ENCODE data around the gene NOC4L.
A peak's percentile ranks its signal among the peaks of the same experiment; 100 is the strongest.
"Not testable (repeated sequence)": the region's sequence is repeated elsewhere in the genome, so short reads cannot be mapped to it uniquely, and the experiment has no call there.

NOC4L gene

DNA sequence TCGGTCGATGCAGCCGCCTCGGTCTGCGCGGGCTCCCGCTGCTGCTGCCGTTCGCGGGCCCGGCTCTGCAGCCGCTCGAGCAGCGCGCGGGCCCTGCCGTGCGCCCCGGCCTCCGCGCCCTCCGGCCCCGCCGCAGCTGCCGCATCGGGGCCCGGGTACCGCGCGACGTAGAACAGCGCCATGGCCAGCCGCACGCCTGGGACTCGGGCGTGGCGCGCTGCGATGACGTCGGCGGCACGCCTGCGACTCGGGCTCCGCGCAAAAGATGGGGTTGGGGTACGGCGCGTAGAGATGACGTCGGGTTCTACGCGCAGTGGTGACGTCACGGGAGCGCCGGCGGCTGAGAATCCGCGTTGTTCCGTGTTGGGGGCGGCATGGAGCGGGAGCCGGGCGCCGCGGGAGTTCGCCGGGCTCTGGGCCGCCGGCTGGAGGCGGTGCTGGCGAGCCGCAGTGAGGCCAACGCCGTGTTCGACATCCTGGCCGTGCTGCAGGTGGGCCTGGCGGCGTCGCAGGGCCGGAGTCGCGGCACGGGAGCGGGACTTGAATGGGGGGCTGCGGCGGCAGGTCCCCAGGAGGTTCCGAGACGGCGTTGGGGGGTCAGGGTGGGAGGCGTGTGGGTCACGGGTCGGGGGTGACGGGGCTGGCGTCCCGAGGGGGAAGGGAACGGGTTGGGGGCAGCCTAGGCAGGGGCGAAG is at the start of gene NOC4L, which contains the start of gene DDX51:
Gene NOC4L, plus strand, starts transcription at position 343 of the 695 bp plus-strand sequence. Its CDS starts 32 bp downstream, at position 375.
Gene DDX51, minus strand, starts transcription at position 205 of the 695 bp plus-strand sequence. Its CDS starts 23 bp downstream, at position 182.
- peak; percentile 68 to 86 for DNase-seq

DNA sequence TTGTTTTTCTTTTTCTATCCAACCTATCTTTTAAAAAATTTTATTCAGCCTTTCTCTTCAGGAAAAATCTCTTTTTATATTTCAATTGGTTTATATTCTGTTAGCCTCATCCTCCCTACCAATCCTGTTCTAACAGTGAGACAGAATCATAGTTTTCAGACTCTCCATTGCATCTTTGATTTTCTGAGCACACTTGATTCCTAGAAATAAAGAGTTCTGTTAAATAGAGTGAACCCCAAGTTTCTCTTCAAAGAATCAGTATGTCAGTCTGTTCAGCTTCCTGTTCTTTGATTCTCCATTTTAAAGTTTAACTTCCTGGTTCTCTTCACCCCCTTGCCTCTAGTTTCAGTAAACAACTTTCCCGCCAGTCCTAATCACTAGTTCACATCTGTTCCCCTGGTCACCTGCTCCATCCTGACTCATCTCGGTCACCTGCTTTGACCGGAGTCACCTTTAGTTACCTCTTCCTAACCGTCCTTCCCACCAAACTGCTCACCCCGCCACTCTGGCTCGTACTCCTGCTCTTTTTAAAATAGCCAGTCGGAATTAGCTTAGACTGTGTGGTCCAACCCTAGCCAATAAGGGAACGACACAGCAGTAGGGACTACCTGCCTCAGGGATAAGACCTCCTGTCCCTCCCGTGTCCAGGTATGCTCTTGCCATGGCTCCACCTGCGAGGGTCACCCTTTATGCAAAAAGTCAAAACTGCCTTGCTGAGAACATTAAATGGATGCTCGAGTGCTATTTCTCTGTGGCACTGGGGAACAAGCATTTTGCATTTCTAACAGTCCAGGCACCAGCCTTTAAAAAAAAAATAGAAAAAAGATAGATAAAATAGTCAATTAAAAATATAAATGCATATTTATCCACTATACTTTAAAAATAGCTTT is 48.5 kb upstream of the NOC4L start:
- DNase-seq = no peak

DNA sequence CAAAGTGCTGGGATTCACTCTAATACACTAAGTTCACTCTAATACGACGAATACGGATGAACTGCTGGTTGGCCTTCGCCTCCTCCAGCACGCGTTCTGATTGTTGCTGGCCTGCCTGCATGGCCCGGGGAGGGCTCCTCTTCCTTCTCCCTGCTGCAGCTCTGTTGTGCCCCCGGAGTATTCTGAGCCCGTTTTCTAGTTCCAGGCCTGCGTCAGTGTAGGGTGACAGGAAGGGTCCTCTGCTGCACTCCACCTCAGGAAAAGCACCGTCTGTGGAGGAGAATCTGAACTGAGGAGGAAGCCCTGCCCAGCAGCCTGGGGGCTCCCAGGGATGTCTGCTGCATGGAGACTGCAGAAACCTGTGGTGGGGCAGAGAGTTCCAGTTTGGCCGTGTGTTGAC is 44.5 kb upstream of the NOC4L start:
- DNase-seq = no peak

DNA sequence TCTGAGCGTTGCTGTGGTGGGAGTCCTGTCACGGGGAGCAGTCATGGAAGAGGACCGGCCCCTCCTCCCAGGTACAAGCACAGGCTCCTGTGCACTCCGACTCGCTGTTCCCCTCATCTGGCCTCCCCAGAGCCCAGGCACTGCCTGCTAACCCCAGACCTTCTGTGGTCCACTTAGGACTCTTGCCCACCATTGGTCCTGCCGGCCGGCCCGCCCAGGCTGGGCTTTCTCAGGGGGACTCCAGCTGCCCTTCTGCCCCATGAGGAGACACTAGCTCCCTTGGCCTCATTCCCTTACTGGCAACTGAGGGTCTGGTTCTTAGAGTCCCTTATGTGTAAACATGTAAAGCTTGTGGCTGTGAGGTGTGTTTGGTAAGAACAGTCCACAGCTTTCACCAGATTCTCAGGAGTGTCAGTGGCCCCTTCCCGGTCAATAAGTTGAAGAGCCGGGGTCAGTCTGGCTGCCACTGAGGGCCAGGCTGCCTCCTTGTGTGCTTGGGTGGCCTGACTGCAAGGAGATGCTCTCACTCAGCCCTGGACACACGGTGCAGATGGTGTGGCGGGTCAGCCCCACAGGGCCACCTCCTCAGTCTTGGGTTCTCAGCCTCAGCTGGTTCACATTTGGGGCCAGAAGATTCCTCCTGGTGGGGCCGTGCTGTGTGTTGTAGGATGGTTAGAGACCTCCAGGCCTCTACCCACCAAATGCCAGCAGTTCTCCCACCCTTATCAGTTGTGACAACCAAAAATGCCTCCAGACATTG is 43.8 kb upstream of the NOC4L start:
- DNase-seq = no peak

DNA sequence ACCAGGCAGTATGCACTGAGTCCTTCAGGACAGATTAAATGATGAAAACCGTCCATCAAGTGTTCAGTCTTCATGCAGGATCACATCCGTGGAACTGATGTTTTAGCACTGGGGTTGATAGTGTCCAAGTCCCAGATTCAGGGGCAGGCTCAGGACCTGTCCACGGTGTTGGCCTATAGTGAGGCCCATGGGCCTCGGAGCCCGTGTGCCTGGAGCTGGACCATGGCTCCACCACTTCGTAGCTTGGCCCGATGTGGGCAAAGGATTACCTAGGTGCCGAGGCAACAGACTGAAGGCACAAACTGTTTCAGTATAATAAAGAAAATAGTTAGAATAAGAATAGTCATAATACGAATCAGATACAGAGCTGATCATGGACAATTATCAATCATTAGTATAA is 42.0 kb upstream of the NOC4L start:
- no peak for DNase-seq

DNA sequence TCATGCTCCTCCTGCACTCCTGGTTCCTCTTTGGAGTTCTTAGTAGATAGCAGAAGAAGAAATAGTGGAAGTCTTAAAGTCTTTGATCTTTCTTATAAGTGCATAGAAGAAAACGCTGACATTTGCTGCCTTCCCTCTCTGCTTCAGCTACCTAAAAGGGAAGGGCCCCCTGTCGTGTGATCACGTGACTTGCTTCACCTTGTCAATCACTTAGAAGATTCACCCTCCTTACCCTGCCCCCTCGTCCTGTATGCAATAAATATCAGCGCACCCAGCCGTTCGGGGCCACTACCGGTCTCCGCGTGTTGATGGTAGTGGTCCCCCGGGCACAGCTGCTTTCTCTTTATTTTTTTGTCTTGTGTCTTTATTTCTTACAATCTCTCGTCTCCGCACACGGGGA is 41.2 kb upstream of the NOC4L start:
- DNase-seq = not testable (repeated sequence)

DNA sequence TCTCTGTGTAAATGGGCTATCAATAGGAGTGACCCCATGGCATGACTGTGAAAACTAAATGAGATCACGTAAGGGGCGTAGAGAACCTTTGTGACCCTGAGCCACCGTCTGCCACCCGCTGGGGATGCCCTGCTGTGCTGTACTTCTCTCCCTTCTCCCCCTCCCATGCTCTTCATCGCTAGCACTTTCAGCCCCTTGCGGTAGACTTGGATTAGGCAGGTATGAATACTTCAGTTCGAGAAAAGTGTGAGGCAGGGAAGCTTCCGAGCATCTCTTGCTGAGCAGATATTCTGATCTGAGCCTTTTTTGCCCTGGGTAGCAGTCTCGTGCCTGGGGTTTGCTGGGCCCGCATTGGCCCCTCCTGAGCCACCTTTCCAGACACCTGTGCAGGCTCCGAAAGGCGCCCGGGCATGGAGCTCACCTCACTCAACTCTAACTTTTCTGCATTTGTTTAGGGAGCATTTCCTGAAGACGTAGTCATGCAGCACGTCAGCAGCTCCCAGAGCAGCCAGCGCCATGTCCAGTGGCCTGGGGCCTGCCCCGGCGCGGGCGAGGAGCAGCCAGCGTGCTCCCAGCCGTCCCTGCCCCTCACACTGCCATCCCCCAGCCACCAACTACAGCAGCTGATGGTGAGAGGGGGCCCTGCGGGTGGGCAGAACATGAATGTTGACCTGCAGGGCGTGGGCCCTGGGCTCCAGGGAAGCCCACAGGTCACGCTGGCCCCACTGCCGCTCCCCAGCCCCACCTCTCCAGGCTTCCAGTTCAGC is 40.5 kb upstream of the NOC4L start:
- no peak for DNase-seq

DNA sequence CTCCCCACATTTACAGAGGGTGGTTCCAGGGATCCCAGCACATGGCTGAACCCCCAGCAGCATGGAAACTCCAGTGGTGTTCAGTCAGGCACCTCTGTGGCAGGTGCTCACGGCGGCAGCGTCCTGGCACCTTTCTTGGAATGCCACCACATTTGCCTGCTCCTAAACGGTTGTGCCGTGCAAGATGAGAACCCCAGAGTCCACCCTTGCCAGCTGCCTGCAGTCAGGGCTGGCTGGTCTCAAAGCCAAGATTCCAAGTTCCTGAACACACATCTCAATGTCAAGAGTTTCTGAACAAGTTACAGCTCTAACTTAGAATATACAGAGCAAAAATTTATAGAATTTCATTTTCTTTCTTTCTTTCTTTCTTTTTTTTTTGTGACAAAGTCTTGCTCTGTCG is 38.8 kb upstream of the NOC4L start:
- no peak for DNase-seq

DNA sequence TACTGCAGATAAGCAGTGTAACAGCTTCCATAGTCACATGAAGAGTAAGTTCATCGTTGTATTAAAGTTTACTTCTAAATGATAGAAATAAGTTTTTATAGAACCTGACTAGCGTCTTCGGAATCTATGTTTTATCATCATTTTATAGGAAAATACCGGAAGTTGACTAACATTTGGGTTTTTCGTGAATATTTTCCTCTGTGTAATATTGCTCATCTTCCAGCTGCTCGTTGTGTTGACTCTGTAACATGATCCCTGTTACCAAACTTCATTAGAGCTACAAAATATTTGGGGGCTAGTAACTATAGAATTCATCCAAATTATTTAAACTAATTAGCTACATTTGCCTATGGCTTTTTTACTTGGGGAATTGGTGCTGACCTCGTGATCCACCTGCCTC is 37.3 kb upstream of the NOC4L start:
- no peak for DNase-seq

DNA sequence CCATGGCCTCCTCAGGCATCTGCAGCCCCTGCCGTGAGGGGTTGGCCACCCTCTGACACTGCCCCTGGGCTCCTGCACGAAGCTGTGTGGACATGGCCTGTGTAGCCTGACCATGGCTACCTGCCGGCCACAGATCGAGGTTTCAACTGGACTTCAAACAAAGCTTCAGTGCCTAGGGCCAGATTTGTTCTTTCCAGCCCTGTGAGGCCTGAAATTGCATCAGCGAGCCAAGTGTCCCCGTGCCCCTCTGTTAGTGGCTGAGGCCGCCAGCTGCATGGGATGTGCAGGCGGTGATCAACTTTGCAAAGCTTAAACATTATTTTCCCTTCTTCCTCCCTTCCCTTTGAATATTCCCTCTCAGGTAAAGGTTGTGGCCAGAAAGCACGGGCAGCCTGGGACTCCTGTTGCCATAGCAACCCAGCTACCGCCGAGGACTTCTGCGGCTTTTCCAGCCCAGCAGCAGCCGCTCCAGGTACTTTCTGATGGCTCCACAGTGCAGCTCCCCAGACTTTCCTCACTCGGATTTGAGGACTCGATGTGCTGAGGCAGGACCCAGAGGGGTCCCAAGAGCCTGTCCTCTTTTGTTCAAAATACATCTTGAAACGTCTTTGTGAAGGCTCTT is 35.9 kb upstream of the NOC4L start:
- DNase-seq = no peak

DNA sequence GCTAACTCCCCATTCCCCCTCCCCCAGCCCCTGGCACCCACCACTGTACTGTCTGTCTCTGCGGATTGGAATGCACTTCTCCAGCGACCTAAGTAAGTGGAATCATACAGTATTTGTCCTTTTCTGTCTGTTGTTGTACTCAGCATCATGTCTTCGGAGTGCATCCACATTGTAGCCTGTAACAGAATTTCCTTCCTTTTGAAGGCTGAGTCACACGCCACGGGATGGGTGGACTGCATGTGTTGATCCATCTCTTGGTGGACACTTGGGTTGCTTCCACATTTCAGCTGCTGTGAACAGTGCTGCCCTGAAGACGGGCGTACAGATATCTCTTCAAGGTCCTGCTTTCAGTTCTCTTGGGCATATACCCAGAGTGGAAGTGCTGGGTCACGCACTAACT is 34.5 kb upstream of the NOC4L start:
- no peak for DNase-seq

DNA sequence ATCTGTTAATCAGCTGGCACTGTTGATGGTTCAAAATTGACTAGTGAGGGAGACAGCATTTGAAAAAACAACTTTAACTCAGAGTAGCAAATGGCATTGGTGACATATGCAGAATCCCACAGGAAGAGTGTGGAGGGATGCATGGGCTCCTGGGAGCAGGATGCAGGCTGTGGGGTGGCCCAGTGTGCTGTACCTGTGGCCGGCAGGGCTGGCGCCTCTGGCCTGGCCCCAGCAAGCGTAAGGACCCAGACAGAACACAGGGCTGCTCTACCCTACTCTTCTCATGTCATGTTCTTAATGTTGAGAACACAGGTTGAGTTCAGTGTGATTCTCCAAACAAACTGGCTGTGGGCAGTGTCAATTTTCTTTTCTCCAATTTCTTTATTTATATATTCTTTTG is 33.6 kb upstream of the NOC4L start:
- DNase-seq = no peak

DNA sequence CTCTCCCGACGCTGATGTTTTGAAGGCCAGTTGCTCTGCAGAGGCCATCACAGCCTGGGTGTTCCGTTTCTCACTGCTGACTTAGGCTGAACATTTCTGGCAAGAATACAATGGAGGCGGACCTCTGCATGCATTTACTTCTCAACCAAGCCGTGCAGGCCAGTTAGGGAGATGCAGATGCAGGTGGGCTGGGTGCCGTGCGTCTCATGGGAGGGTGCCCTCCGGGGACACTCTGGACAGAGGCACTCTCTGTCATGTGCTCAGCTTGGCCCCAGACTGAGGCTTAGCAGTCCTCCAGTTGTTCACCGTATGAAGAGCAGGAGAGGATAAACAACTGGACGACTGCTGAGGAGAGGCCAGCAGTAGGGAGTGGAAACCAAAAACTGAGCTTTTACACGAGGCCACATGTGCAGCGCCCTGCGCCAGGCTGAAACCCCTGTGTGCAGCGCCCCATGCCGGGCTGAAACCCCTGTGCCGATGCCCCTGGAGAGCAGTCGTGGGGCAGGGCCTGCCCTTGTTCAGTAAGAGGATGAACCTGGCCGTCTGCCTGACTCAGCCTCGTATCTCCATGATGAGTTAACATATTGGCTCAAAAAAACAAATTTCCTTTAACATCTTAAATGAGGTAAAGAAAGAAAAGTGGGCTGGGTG is 32.5 kb upstream of the NOC4L start:
- DNase-seq = no peak

DNA sequence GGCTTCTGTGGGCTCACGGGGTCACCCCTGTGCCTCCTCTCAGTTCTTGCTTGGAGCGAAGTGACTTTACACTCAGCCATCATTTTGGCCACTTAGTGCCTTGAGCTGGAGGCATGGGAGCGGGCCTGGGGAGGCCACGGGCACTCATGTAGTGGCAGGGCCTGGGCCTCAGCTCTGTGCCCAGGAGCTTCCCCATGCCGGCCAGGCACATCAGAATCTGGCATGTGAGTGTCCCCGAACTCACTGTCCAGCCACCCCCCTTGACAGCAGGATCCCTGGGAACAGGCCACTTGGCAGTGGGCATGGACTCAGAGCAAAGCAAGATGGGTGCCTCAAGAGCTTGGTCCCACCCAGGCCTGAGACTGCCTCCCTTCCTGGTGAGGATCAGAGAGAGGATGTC is 29.6 kb upstream of the NOC4L start:
- DNase-seq = no peak

DNA sequence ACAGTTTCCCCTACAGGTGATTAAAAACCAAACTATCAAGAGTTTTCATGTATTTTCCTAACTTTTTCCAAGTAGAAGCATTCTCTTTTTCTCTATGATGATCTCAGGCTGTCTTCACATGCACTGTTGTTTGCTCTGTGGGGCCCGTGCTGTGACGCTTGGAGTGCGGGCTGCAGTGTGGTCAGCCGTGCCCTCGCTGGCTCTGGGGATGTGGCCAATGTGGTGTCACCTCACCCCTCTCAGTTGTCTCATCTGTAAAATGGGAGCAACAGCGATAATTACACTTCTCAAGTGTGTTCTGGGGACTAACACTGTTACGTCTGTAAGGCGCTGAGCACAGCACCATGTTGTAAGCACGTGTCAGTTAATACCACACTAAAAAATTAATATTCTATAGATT is 28.8 kb upstream of the NOC4L start:
- DNase-seq = no peak

DNA sequence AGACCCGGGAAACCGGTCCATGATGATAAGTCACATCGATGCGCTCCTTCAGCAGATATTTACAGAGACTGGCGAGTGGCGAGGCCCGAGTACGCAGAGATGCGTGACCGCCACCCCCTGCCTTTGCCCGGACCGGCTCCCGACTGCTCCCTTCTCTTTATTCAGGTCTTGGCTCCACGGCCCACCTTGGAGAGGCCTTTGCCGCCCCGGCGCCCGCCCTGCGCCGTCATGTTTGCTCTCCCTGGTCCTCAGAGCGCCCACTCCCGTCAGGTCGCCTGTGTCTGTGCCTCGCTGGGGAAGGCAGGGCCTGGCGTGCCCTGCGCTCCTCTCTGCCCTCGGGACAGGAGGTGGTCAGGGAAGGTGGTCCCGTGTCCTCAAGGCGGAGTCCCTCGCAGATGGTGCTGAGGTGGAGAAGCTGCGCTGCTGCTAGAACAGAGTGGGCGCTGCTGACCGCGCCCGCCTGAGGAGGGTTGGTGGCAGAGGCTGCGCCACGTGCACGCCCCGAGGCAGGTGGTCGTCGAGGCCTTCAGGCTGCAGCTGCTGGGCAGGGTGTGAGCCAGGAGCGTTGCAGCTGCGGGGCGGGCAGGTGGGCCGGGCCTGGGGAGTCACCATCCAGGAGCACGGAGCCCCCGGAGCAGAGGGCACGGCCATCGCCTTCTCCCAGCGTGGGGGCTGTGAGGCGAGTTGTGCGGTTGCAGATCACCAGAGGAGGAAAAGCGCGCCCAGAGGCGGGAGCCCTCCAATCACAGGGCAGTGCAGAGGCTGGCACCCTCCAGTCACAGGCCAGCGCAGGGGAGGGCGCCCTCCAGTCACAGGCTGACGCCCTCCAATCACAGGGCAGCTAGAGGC is 27.3 kb upstream of the NOC4L start:
- DNase-seq = no peak

DNA sequence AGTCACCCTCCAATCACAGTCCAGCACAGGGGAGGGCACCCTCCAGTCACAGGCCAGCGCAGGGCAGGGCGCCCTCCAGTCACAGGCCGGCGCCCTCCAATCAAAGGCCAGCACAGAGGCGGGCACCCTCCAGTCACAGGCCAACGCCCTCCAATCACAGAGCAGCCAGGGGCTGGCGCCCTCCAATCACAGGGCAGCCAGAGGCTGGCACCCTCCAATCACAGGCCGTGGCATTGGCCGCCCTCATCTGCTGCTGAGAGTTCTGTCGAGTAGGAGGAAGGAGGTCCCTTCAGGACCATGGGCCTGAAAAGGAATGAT is 26.7 kb upstream of the NOC4L start:
- no peak for DNase-seq

DNA sequence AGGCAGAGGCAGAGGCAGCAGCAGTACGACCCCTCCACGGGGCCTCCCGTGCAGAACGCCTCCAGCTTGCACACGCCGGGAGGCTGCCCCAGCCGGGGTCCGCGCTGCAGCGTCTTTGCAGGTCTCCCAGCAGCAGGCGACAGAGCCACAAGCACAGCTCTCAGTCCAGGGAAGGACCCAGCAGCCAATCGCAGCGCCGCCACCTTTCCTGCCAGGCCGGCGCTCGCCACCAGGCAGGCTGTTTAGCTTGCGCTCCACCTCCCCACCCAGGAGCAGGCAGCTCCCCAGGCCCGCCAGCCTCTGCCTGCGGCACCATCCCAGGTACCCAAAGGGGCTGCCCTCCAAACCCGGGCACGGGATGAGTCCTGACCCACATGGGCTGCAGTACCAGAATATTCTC is 25.4 kb upstream of the NOC4L start:
- no peak for DNase-seq

DNA sequence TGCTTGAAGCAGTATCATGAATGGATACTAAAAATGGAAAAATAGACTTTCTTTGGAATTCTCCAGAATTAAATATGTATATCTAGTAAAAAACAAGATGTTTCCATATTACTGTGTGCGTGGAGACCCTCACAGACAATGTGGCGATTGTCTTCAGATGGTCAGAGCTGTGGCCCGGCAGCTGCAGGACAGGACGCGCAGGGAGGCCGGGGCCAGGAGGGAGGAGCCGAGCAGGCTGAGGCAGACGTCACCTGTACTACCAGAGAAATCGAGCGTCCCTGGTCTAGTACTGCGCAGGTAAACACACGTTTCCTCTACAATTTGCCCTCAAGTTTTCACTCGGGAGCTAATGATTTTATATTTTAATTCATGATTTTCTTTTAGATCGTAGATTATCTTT is 23.0 kb upstream of the NOC4L start:
- no peak for DNase-seq

DNA sequence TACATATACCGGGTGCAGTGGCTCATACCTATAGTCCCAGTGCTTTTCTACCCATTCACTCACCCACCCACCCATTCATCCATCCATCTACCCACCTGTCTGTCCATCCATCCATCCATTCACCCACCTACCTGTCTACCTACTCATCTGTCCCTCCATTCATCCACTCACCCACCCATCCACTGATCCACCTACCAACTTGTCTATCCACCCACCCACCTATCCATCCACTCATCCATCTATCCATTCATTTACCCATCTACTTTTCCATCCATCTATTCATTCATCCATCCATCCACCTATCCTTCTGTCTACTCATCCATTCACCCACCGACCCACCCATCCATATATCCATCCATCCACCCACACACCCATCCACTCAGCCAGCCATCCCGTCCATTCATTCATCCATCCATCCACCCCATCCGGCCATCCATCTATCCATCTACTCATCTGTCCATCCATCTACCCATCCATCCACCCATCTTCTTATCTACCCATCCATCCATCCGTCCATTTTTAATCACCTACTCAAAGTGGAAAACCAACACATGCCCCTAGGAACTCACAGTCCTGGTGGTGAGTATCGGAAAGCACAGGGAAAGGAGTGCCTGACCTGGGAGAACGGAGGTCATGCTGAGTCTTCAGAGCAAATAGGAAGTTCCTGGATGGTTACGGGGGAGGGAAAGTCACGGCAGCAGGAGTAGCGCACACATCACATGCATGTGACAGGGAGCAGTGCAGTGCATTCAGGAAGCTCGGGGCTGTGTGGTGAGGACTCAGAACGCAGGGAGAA is 20.1 kb upstream of the NOC4L start:
- DNase-seq = no peak

Measured in SW 1271 (cell line).